C4-2B (cell line): ENCODE measurements around the gene ACOT12.

Experiments
- CTCF ChIP-seq: fragments of 450-650 bp; conservative IDR thresholded peaks from 2 replicates; pipeline ENCODE4 v1.5.1; 2017; ENCODE audit warnings: mild to moderate bottlenecking
- ZFX ChIP-seq: fragments of 450-650 bp; IDR thresholded peaks from 2 replicates; pipeline ENCODE4 v1.6.1; 2017

GRCh38 chr5:81292130-81292529 lies 101.8 kb downstream of the ACOT12 start:
- TF ChIP-seq CTCF, result no peak
- TF ChIP-seq ZFX, result no peak
